HS-5 (cell line): Measurements from ENCODE around the gene CCL7.
A peak's percentile ranks its signal among the peaks of the same experiment; 100 is the strongest.

Experiments
- DNase-seq: peaks from one replicate; pipeline ENCODE4 v3.0.0-alpha.2; 2012; ENCODE audit warnings: low read depth

The CCL7 gene

DNA sequence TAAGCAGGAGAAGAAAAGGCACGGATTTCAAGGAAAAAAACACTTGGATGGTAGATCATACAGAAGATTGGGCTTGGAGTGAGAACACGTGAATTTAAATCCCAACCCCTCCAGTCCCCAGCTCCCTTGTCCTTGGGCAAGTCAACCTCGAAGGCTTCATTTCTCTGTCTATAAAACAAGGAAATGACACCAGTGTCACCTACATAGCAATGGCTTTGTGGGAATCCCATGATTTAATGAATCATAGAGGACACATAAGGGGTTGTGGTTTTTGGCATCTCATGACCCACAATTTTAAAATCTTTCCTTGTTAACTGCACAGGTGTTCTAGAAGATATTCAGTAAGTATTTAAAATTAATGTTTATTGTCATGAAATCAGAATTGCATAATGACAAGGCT is 23.1 kb upstream of the CCL7 start:
- no peak for DNase-seq

DNA sequence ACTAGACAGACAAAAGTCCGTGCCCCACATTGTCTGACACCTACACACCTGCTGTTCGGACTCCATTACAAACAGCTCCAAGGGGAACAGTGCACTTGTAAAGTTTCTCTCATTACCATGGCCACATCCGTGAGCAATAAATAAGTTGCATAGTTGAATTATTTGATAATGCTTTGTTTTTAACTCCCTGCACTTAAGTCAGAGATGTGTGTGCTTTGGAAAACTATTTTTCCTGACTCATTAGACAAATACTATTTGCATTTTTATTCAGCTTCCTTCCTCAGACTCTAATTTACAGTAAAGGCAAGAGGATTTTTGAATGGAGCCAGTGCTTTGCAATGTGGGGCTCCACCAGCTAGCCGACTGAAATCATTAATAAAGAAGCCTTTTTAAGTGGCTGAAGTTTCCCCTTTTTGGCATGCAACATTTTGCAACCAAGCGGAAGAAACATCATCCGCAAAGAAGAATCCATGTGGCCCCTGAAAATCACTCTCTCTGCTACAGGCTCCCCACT is 21.5 kb upstream of the CCL7 start:
- DNase-seq, result no peak

DNA sequence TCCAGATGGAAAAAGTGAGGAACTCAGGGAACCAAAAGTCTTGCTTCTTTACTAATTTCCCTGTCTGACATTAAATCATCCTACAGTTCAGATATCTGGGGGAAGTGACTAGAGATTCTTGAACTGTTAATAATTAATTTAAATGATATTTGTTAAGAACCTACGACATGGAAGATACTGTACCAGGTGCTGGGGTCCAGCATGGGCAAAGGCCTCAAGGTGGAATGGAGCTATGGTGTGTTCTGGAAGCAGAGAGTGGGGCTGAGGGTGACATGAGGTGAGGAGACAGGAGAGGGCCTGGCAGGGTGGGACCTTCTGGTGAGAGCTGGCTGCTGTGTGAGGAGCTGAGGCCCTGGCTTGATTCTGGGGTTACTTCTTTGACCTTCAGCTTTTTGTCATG is 21.0 kb upstream of the CCL7 start:
- no peak for DNase-seq

DNA sequence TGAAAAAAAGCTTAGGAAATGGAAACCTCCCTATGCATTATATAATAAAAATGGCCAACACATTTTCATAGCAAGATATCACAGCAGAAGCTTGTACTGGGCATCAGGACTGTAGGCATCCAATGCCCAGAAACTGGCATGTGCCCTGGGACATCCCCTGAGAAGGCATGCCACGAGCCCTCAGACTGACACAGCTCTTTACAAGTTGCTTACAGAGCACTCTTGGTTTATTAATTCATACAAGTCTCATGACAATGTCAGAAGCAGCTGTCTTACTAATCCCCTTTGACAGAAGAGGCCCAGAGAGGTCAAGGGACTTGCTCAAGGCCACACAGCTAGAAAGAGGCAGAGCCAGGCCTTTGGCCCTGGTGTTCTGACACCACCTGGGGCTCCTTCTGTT is 20.5 kb upstream of the CCL7 start:
- DNase-seq, result no peak

DNA sequence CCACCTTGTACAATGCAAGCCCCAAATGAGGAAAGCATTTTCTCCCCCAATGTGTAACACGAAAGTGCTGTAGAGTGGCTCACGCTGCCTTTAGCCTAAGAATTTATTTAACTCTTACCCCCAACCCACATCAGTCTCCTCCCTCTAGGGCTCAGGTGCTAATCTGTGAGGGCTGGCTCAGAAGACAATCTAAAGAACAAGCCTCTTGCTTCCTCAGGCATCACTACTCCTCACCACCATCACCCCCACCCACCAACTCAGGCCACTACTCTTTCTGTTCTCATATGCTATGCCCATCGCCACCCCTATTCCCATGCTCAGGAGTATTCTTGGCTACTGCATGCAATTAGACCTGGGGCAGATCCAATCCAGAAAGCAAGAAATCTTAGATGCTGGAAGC is 18.8 kb upstream of the CCL7 start:
- no peak for DNase-seq

DNA sequence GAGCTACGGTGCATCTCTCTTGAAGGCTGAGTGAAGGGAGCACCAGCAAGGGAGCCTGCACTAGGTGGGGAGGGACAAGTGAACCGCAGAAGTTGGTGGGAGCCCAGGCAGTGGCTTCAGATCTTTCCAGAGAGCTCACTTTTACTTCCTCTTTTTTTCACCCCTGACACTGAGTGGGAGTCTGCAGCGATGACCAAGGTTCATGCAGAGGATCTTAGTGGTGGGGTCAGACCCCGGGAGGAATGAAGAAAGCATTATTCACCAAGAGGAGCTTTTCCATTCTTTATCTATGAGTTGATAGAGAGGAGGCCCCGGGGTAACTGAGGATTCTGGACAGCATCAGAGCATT is 18.0 kb upstream of the CCL7 start:
- no peak for DNase-seq

DNA sequence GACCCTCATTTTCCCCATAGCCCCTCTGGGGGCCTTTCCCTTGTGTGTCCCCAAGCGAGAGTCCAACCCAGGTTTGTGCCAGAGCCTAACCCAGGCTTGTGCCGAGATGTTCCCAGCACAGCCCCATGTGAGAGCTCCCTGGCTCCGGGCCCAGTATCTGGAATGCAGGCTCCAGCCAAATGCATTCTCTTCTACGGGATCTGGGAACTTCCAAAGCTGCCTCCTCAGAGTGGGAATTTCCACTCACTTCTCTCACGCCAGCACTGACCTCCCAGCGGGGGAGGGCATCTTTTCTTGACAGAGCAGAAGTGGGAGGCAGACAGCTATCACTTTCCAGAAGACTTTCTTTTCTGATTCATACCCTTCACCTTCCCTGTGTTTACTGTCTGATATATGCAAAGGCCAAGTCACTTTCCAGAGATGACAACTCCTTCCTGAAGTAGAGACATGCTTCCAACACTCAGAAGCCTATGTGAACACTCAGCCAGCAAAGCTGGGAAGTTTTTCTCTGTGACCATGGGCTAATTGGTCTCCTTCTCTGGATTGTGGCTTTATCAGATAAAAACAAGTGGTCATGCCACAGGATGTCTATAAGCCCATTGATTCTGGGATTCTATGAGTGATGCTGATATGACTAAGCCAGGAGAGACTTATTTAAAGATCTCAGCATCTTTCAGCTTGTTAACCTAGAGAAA is 17.4 kb upstream of the CCL7 start:
- no peak for DNase-seq

DNA sequence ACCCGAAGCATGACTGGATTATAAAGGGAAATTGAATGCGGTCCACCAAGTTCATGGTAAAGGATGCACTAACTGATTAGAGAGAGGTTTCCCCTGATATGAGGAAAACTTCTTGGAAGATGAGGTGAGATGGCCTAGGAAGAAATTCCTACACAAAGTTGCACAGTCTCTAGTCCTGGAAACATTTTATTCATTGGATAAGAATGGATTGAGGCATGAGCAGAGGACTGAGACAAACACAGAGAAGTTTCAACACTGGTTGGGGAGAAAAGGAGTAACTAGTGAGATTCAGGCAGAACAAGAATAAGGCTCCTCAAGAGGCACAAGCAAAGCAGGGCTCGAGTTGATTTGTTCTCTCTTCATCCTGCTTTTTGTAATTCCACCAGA is 16.9 kb upstream of the CCL7 start:
- DNase-seq, result no peak

DNA sequence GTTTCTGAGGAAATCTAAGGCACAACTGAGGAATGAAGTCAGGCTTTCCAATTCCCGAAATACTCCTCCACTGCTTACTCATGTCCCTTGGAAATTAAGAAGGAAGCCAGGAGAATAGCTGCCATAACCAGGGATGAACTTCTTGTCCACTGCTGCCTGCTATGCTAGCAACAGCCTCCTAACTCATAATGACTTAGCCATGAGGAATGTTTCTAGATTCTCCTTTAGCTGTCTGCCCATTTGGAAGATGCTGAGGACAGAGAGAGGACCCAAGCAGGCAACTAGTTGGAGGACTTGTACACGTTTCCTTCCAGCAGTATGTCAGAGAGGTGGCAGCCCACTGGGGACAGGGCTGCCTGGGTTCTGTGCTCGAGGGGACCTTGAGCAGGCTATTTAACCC is 15.9 kb upstream of the CCL7 start:
- no peak for DNase-seq

DNA sequence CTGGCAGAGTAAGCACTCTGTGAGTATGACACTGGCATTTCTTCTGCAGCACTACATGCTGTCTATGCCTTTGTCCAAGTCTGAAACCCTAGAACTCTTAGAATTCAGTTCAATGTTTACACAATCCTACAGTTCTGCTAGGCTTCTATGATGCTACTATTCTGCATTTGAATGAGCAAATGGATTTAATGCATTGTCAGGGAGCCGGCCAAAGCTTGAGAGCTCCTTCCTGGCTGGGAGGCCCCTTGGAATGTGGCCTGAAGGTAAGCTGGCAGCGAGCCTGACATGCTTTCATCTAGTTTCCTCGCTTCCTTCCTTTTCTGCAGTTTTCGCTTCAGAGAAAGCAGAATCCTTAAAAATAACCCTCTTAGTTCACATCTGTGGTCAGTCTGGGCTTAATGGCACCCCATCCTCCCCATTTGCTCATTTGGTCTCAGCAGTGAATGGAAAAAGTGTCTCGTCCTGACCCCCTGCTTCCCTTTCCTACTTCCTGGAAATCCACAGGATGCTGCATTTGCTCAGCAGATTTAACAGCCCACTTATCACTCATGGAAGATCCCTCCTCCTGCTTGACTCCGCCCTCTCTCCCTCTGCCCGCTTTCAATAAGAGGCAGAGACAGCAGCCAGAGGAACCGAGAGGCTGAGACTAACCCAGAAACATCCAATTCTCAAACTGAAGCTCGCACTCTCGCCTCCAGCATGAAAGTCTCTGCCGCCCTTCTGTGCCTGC is 15.2 kb upstream of the CCL7 start, which contains the start of gene CCL2:
CCL2 (plus strand) TSS at position 635 of the 730 bp plus-strand sequence; CDS start at position 700, 65 bp downstream.
- DNase-seq, result no peak

DNA sequence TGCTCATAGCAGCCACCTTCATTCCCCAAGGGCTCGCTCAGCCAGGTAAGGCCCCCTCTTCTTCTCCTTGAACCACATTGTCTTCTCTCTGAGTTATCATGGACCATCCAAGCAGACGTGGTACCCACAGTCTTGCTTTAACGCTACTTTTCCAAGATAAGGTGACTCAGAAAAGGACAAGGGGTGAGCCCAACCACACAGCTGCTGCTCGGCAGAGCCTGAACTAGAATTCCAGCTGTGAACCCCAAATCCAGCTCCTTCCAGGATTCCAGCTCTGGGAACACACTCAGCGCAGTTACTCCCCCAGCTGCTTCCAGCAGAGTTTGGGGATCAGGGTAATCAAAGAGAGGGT is 14.7 kb upstream of the CCL7 start:
- DNase-seq, result no peak

DNA sequence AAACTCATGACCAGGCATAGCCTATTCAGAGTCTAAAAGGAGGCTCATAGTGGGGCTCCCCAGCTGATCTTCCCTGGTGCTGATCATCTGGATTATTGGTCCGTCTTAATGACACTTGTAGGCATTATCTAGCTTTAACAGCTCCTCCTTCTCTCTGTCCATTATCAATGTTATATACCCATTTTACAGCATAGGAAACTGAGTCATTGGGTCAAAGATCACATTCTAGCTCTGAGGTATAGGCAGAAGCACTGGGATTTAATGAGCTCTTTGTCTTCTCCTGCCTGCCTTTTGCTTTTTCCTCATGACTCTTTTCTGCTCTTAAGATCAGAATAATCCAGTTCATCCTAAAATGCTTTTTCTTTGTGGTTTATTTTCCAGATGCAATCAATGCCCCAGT is 14.2 kb upstream of the CCL7 start:
- DNase-seq, result no peak

DNA sequence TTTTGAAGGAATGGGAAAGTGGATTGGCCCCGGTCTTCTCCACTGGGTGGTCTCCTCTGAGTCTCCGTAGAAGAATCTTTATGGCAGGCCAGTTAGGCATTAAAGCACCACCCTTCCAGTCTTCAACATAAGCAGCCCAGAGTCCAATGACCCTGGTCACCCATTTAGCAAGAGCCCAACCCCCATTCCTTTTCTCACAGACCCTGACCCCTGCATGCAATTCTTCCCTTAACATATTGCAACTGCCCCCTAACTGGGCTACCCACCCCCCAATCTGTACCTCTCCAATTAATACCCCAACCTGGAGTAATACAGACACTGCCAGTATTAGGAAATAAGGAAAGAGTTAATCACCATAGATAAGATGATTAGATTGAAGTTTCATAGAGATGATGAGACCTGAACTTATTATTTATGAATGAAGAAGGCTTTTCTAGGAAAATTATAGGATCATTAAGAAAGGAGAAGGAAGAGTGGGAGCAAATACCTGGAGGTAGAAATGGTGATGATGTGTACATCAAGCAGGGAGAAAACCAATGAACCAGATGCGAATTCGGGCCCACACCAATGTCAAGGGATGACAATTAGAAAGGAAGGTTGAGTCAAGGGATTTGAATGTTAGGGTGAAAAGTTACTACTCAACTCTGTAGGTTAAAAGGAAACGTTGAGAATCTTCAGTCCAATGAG is 12.6 kb upstream of the CCL7 start:
- DNase-seq, result no peak

DNA sequence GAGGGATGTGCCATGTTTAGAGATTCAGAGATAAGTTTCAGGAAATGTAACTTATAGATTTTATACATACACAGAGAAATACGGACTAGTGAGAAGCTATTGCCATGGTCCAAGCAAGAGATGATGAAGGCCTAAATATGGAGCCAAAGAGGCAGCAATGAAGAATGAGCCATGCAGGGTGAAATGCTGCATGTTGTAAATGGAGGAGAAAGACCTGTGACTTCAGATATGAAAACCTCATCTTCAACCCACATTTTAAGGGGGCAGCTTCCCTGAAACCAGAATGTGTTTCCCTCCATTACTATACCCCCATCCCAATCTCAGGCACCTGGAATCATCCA is 12.1 kb upstream of the CCL7 start:
- DNase-seq, result no peak

DNA sequence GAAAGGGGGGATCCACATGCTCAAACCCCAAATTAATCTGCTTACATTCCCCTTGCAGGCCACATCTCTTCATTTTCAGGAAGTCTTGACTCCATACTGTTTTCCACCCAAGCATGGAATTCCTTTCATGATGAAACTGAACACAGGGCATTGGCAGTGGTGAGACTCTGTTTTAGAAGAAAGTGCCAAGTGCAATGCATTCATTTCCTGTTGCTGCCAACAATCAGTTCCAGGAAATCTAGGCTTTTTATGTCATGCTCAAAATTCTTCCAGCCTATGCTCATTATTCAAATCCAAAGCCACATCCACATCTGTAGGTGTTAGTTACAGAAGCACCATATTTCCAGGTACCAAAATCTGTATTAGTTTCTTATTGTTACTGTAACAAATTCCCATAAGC is 10.9 kb upstream of the CCL7 start:
- DNase-seq, result no peak

DNA sequence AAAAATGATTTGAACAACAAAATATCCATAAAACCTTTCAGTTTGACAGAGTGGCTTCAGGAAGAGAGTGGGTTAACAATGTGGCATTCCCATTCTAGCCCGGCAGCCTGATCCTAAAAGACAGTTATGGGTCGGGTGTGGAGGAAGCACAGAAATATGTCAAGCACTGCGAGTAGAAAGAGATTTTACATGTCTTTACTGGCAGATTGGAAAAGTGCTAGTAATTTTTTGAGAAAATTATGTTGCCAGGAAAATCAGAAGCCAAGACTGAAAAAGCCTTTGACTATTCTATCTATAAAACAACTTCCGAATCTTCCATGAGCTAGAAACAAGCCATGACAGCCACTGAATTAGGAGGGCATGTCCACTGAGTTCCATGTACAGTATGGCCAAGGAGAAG is 9.2 kb upstream of the CCL7 start:
- DNase-seq, result no peak

DNA sequence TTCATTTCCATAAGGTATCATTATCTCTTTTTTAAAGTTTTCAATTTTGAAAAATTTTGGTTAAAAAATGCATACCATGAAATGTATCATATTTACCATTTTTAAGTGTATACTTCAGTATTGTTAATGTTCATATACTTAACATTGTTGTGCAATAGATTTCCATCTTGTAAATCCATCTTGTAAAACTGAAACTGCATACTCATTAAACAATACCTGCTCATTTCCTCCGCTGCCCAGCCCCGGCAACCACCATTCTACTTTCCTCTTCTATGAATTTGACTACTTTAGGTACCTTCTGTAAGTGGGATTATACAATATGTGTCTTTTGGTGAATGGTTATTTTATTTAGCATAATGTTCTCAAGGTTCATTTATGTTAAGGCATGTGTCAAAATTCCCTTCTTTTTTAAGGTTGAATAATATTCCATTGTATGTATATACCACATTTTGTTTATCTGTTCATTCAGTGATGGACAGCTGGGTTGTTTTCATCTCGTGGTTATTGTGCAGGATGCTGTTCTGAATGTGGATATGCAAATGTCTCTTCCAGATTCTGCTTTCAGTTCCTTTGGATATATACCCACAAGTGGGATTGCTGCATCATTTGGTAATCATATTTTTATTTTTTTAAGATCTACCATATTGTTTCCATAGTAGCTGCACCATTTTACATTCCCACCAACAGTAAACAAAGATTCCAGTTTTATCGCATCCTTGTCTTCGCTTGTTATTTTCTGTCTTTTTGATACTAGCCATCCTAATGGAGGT is 8.3 kb upstream of the CCL7 start:
- no peak for DNase-seq

DNA sequence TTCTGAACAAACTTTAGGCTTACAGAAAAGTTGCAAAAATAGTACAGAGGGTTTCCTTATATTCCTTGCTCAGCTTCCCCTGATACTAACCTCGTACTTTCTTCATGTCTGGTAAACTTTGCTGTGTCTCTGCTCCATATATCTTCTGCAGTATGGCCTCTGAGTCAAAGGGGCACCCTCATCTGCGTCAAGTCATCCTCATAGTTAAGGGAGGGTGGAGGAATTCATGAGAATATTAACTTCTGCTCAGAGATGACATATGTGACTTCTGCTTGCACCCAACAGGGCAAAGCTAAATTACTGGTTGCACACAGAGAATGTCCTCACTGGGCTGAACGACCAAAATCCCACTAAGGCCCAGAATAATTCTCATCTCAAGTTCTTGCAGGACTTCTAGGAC is 4.3 kb upstream of the CCL7 start:
- DNase-seq, result no peak

DNA sequence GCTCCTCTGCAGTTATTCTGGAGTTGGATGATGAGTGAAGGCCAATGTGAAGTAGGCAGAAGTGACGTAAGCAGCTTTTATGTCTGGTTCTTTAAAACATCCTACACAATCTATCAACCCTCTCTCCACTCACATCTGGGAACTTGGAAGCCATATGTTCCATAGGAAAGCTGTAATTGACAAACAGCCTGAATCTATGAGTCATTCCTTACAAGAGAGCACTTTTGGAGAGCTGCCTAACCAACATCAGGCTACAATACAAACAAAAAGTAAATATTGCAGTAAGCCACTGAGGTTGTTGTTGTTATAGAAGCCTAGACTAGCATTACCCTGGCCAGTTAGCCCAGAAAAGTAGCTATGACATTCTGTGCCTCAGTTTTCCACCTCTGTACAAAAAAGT is 5.9 kb downstream of the CCL7 start:
- peak; percentile 81 for DNase-seq

DNA sequence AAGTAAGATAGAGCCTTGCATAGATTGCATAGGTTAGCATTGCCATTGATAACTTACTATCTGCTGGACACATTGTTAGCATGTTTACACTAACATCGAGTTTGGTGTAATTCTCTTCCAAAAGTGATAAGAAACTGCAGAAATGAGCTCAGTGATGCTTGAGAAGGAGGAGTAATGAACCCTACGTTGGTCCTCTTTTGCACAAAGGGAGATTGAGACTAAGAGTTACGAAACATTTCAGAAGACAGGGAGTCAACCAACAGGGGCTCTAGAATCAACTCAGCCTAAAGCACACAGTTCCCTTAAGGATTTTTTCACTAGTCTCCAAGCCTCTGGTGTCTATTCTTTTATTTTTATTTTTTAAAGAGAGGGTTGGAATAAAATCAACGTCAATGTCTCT is 6.8 kb downstream of the CCL7 start:
- no peak for DNase-seq

DNA sequence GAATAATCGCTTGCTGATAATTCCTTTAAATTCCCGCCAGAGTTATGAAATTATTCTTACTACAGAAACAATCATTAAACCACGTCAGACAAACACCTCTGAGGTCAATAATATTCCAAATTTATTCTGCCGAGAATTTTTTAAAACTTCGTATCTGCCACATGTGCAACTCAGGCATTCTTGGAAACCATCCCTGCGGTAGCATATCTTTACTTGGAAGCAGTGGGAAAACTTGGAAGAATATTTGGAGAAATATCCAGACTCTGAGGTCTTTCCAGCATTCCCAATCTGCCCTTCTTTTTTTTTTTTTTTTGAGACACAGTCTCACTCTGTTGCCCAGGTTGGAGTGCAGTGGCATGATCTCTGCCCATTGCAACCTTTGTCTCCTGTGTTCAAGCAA is 13.6 kb downstream of the CCL7 start:
- no peak for DNase-seq

DNA sequence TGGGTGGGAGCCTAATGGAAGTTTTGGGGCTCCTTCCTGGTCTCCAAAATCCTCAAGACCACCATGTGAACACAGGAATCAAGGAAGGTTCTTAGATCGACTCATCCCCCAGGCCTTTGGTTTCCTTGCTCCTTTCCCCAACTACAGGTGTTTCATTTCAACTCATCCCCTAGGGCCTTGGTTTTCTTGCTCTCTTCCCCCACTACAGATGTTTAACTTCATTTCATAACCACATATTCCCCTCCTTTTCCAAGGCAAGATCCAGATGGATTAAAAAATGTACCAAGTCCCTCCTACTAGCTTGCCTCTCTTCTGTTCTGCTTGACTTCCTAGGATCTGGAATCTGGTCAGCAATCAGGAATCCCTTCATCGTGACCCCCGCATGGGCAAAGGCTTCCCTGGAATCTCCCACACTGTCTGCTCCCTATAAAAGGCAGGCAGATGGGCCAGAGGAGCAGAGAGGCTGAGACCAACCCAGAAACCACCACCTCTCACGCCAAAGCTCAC is 15.3 kb downstream of the CCL7 start, which contains the start of gene CCL11:
CCL11 (plus strand) TSS at position 457 of the 507 bp plus-strand sequence. CDS start 67 bp downstream, outside the sequence.
- no peak for DNase-seq
